ENCODE measurements around the gene ARHGAP21.

The ARHGAP21 gene

GRCh38 chr10:24605141-24605540 lies 118.5 kb downstream of the ARHGAP21 start:
- ATAC-seq (replicated peaks; ENCODE audit: extremely low read depth, poor library complexity, severe bottlenecking) = no peak
- no peaks in the 10 kb centered on the region for H3K4me1 Mint-ChIP-seq
- H3K27me3 Mint-ChIP-seq = no peaks in the 10 kb centered on the region
- H3K27ac Mint-ChIP-seq (ENCODE audit: low read depth) = no peak overlapping the region
- H3K4me3 Mint-ChIP-seq = no peak overlapping the region
- no peak for DNase-seq (ENCODE audit: low spot score in 2 of 2)
- peaks cover 9% of the 10 kb centered on the region for H3K36me3 Mint-ChIP-seq (ENCODE audit: insufficient read depth)
- H3K9me3 Mint-ChIP-seq = no peaks in the 10 kb centered on the region

- no peaks in the 10 kb centered on the region for H3K4me1 Mint-ChIP-seq
- H3K4me3 Mint-ChIP-seq = no peak overlapping the region
- H3K9me3 Mint-ChIP-seq = no peaks in the 10 kb centered on the region
- no peaks in the 10 kb centered on the region for H3K27me3 Mint-ChIP-seq
- H3K36me3 Mint-ChIP-seq (ENCODE audit: insufficient read depth) = peaks cover 9% of the 10 kb centered on the region
- no peak for DNase-seq (ENCODE audit: low spot score in 2 of 2)
- no peak overlapping the region for H3K27ac Mint-ChIP-seq (ENCODE audit: low read depth)
- ATAC-seq (replicated peaks; ENCODE audit: extremely low read depth, poor library complexity, severe bottlenecking) = no peak
Observed at GRCh38 chr10:24603333-24603732, 120.4 kb downstream of the ARHGAP21 start.

GRCh38 chr10:24597961-24598360 lies 125.7 kb downstream of the ARHGAP21 start:
- H3K36me3 Mint-ChIP-seq (ENCODE audit: insufficient read depth) = peaks cover 24% of the 10 kb centered on the region
- no peaks in the 10 kb centered on the region for H3K27me3 Mint-ChIP-seq
- no peaks in the 10 kb centered on the region for H3K4me1 Mint-ChIP-seq
- DNase-seq (ENCODE audit: low spot score in 2 of 2) = no peak
- no peaks in the 10 kb centered on the region for H3K9me3 Mint-ChIP-seq
- H3K27ac Mint-ChIP-seq (ENCODE audit: low read depth) = no peak overlapping the region
- ATAC-seq (replicated peaks; ENCODE audit: extremely low read depth, poor library complexity, severe bottlenecking) = no peak
- no peak overlapping the region for H3K4me3 Mint-ChIP-seq

GRCh38 chr10:24597426-24597825 lies 126.3 kb downstream of the ARHGAP21 start:
- Mint-ChIP-seq H3K4me1 (no peaks in the 10 kb centered on the region), H3K4me3 (no peak overlapping the region), H3K27me3 (no peaks in the 10 kb centered on the region), H3K27ac (ENCODE audit: low read depth) (no peak overlapping the region), H3K36me3 (ENCODE audit: insufficient read depth) (peaks cover 25% of the 10 kb centered on the region), H3K9me3 (no peaks in the 10 kb centered on the region)
- ATAC-seq (replicated peaks; ENCODE audit: extremely low read depth, poor library complexity, severe bottlenecking) (no peak), DNase-seq (ENCODE audit: low spot score in 2 of 2) (no peak)

GRCh38 chr10:24596217-24596930 lies 127.3 kb downstream of the ARHGAP21 start:
- no peaks in the 10 kb centered on the region for H3K4me1 Mint-ChIP-seq
- H3K27ac Mint-ChIP-seq (ENCODE audit: low read depth) = no peak overlapping the region
- H3K27me3 Mint-ChIP-seq = no peaks in the 10 kb centered on the region
- ATAC-seq (replicated peaks; ENCODE audit: extremely low read depth, poor library complexity, severe bottlenecking) = no peak
- no peaks in the 10 kb centered on the region for H3K9me3 Mint-ChIP-seq
- H3K36me3 Mint-ChIP-seq (ENCODE audit: insufficient read depth) = peaks cover 28% of the 10 kb centered on the region
- no peak for DNase-seq (ENCODE audit: low spot score in 2 of 2)
- no peak overlapping the region for H3K4me3 Mint-ChIP-seq

GRCh38 chr10:24590697-24591457 lies 132.8 kb downstream of the ARHGAP21 start:
- peaks cover 29% of the 10 kb centered on the region for H3K36me3 Mint-ChIP-seq (ENCODE audit: insufficient read depth)
- no peak overlapping the region for H3K4me3 Mint-ChIP-seq
- no peaks in the 10 kb centered on the region for H3K4me1 Mint-ChIP-seq
- H3K27me3 Mint-ChIP-seq = no peaks in the 10 kb centered on the region
- no peak for ATAC-seq (replicated peaks; ENCODE audit: extremely low read depth, poor library complexity, severe bottlenecking)
- no peak overlapping the region for H3K27ac Mint-ChIP-seq (ENCODE audit: low read depth)
- no peak for DNase-seq (ENCODE audit: low spot score in 2 of 2)
- no peaks in the 10 kb centered on the region for H3K9me3 Mint-ChIP-seq

- Mint-ChIP-seq H3K9me3 (no peaks in the 10 kb centered on the region), H3K36me3 (ENCODE audit: insufficient read depth) (peaks cover 32% of the 10 kb centered on the region), H3K27ac (ENCODE audit: low read depth) (no peak overlapping the region), H3K27me3 (no peaks in the 10 kb centered on the region), H3K4me1 (no peaks in the 10 kb centered on the region), H3K4me3 (no peak overlapping the region)
- DNase-seq (ENCODE audit: low spot score in 2 of 2) (no peak), ATAC-seq (replicated peaks; ENCODE audit: extremely low read depth, poor library complexity, severe bottlenecking) (no peak)
Observed at GRCh38 chr10:24589265-24589664, 134.4 kb downstream of the ARHGAP21 start.

- ATAC-seq (replicated peaks; ENCODE audit: extremely low read depth, poor library complexity, severe bottlenecking) = no peak
- Mint-ChIP-seq H3K4me3 (no peak overlapping the region), H3K27ac (ENCODE audit: low read depth) (no peak overlapping the region), H3K9me3 (no peaks in the 10 kb centered on the region), H3K36me3 (ENCODE audit: insufficient read depth) (peaks cover 7% of the 10 kb centered on the region), H3K4me1 (no peaks in the 10 kb centered on the region), H3K27me3 (peaks cover 27% of the 10 kb centered on the region)
- DNase-seq (ENCODE audit: low spot score in 2 of 2) = no peak
Observed at GRCh38 chr10:24579906-24580305, 143.8 kb downstream of the ARHGAP21 start.

GRCh38 chr10:24579448-24579847 lies 144.2 kb downstream of the ARHGAP21 start:
- no peak for ATAC-seq (replicated peaks; ENCODE audit: extremely low read depth, poor library complexity, severe bottlenecking)
- Mint-ChIP-seq H3K4me1 (no peaks in the 10 kb centered on the region), H3K9me3 (no peaks in the 10 kb centered on the region), H3K36me3 (ENCODE audit: insufficient read depth) (peaks cover 7% of the 10 kb centered on the region), H3K4me3 (no peak overlapping the region), H3K27me3 (peaks cover 31% of the 10 kb centered on the region), H3K27ac (ENCODE audit: low read depth) (no peak overlapping the region)
- no peak for DNase-seq (ENCODE audit: low spot score in 2 of 2)

- ATAC-seq (replicated peaks; ENCODE audit: extremely low read depth, poor library complexity, severe bottlenecking) (no peak), DNase-seq (ENCODE audit: low spot score in 2 of 2) (no peak)
- H3K36me3 Mint-ChIP-seq (ENCODE audit: insufficient read depth) = peaks cover 3% of the 10 kb centered on the region
- no peak overlapping the region for H3K27ac Mint-ChIP-seq (ENCODE audit: low read depth)
- no peaks in the 10 kb centered on the region for H3K9me3 Mint-ChIP-seq
- peaks cover 59% of the 10 kb centered on the region for H3K27me3 Mint-ChIP-seq
- no peaks in the 10 kb centered on the region for H3K4me1 Mint-ChIP-seq
- H3K4me3 Mint-ChIP-seq = no peak overlapping the region
Observed at GRCh38 chr10:24575481-24576002, 148.1 kb downstream of the ARHGAP21 start.

GRCh38 chr10:24574578-24575155 lies 149.0 kb downstream of the ARHGAP21 start:
- DNase-seq (ENCODE audit: low spot score in 2 of 2) (no peak), ATAC-seq (replicated peaks; ENCODE audit: extremely low read depth, poor library complexity, severe bottlenecking) (no peak)
- Mint-ChIP-seq H3K4me1 (no peaks in the 10 kb centered on the region), H3K27me3 (peaks cover 68% of the 10 kb centered on the region), H3K9me3 (no peaks in the 10 kb centered on the region), H3K4me3 (no peak overlapping the region), H3K36me3 (ENCODE audit: insufficient read depth) (peaks cover 3% of the 10 kb centered on the region), H3K27ac (ENCODE audit: low read depth) (no peak overlapping the region)

- no peak for DNase-seq (ENCODE audit: low spot score in 2 of 2)
- no peaks in the 10 kb centered on the region for H3K9me3 Mint-ChIP-seq
- H3K36me3 Mint-ChIP-seq (ENCODE audit: insufficient read depth) = peaks cover 3% of the 10 kb centered on the region
- no peak overlapping the region for H3K4me3 Mint-ChIP-seq
- H3K27ac Mint-ChIP-seq (ENCODE audit: low read depth) = no peak overlapping the region
- no peaks in the 10 kb centered on the region for H3K4me1 Mint-ChIP-seq
- no peak for ATAC-seq (replicated peaks; ENCODE audit: extremely low read depth, poor library complexity, severe bottlenecking)
- peaks cover 73% of the 10 kb centered on the region for H3K27me3 Mint-ChIP-seq
Observed at GRCh38 chr10:24574161-24574560, 149.5 kb downstream of the ARHGAP21 start.

Data from central memory CD8-positive, alpha-beta T cell (primary cell).